ENCODE data around the gene RNASE7.

Gene RNASE7

GRCh38 chr14:21088687-21089086, 46.5 kb downstream of the RNASE7 start:
- no peak for DNase-seq (ENCODE audit: low read depth)
- no peak for TF ChIP-seq CTCF (conservative IDR thresholded peaks at IDR 0.05; ENCODE audit: low read depth, low read length)

GRCh38 chr14:21089271-21089670, 47.1 kb downstream of the RNASE7 start:
- H3K4me3 ChIP-seq (ENCODE audit: low read length), result no peak overlapping the region
- no peak for DNase-seq (ENCODE audit: low read depth)
- no peak for TF ChIP-seq CTCF (conservative IDR thresholded peaks at IDR 0.05; ENCODE audit: low read depth, low read length)

More at GRCh38 chr14:21088687-21089086, 46.5 kb downstream of the RNASE7 start:
- no peak overlapping the region for H3K4me3 ChIP-seq (ENCODE audit: low read length)

- DNase-seq (ENCODE audit: low read depth), result no peak
- no peak overlapping the region for H3K4me3 ChIP-seq (ENCODE audit: low read length)
- no peak for TF ChIP-seq CTCF (conservative IDR thresholded peaks at IDR 0.05; ENCODE audit: low read depth, low read length)
Observed at GRCh38 chr14:21089877-21090193, 47.7 kb downstream of the RNASE7 start.

GRCh38 chr14:21090194-21090939, 48.2 kb downstream of the RNASE7 start:
- no peak for DNase-seq (ENCODE audit: low read depth)
- peak; percentile 57 for TF ChIP-seq CTCF (conservative IDR thresholded peaks at IDR 0.05; ENCODE audit: low read depth, low read length)
- no peak overlapping the region for H3K4me3 ChIP-seq (ENCODE audit: low read length)

DNA sequence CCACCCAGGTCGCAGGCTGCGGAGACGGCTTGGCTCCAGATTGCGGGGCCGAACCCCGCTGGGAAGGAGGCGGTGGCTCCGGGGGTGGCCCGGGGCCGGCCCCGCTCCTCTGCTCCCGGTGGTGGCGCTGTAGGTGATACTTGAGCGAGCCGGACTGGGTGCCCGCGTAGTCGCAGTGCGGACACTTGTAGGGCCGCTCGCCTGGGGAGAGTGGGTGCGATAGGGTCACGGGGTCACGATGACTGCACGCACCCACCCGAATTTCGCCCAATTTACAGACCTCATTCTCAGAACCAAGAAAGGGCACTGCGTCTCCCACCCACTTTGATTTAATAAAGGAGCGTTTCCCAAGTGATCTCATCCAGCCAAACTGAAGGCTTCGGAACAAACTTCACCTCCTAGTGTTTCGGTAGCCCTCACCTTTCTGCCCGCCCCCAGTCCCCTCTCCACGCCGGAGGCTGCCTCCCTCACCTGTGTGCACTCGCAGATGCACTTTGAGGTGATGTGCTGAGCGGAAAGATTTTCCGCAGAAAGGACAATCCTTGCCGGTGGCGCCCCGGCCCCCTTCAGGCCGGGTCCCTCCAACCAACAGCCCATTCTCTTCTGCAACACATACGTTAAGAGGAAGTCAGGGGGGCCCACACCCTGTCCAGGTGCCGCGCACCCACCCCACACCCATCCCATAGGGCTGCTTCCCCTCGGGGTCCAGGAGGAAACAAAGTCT, 48.9 kb downstream of the RNASE7 start:
- DNase-seq (ENCODE audit: low read depth), result no peak
- no peak for TF ChIP-seq CTCF (conservative IDR thresholded peaks at IDR 0.05; ENCODE audit: low read depth, low read length)
- no peak overlapping the region for H3K4me3 ChIP-seq (ENCODE audit: low read length)

DNA sequence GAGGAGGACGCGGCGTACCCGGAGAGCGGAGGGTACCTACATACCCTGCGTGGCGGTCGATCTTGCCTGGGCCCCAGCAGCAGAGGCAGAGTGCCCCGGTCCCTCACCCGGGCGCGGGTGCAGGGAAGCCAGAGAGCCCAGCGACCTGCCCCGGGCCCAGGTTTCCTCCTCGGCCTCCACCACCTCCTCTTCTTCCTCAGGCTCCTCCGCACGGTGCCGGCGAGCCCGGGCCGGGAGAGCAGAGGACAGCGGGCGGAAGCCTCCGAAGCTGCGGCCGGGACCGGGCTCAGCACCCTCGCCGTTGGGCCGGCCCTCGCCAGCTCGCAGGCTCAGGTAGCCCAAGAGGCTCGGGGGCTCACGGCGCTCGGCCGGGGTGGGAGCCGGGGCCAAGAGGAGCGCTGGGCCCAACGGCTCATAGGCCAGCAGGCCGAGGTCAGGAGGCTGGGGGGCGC, 49.7 kb downstream of the RNASE7 start:
- no peak overlapping the region for H3K4me3 ChIP-seq (ENCODE audit: low read length)

More for the DNA sequence above, 49.7 kb downstream of the RNASE7 start:
- no peak for DNase-seq (ENCODE audit: low read depth)
- TF ChIP-seq CTCF (conservative IDR thresholded peaks at IDR 0.05; ENCODE audit: low read depth, low read length), result no peak
